NB4 (cell line): ENCODE measurements around the gene NELL2.

ENCODE experiments used
- DNase-seq: peaks from one replicate; pipeline ENCODE4 v3.0.0; 2010; ENCODE audit warnings: low read depth
- H3K4me3 ChIP-seq: one replicate; pipeline ENCODE4 v1.5.1; 2011; ENCODE audit warnings: mild to moderate bottlenecking, low read depth, low read length, moderate library complexity
- CTCF ChIP-seq: IDR thresholded peaks from one replicate; pipeline ENCODE4 v1.5.1; 2012; ENCODE audit warnings: low read depth, low read length
- MAX ChIP-seq: IDR thresholded peaks from 2 replicates; pipeline ENCODE4 v1.6.1; 2011; ENCODE audit warnings: low read depth, low read length
- MYC ChIP-seq: IDR thresholded peaks from 2 replicates; pipeline ENCODE4 v1.6.1; 2011; ENCODE audit warnings: low read depth, low read length
- POLR2A ChIP-seq: IDR thresholded peaks from 2 replicates; pipeline ENCODE4 v1.6.1; 2011; ENCODE audit warnings: mild to moderate bottlenecking; ENCODE audit not compliant: insufficient read length; ENCODE audit errors: extremely low read depth

NELL2 gene

GRCh38 chr12:44889926-44890325 is 13.8 kb upstream of the NELL2 start:
- no peak for TF ChIP-seq POLR2A
- no peak for TF ChIP-seq MYC
- no peak for TF ChIP-seq MAX
- no peak for TF ChIP-seq CTCF
- no peak for DNase-seq
- no peak overlapping the region for H3K4me3 ChIP-seq

- no peak for DNase-seq
- TF ChIP-seq MAX (no peak), MYC (no peak), POLR2A (no peak), CTCF (no peak)
- no peak overlapping the region for H3K4me3 ChIP-seq
Observed at GRCh38 chr12:44889162-44889561, 13.0 kb upstream of the NELL2 start.

GRCh38 chr12:44885902-44886301 is 9.8 kb upstream of the NELL2 start:
- H3K4me3 ChIP-seq, result no peak overlapping the region
- DNase-seq, result no peak
- TF ChIP-seq POLR2A (no peak), CTCF (no peak), MYC (no peak), MAX (no peak)

- TF ChIP-seq CTCF, result no peak
- TF ChIP-seq MAX, result no peak
- no peak for TF ChIP-seq POLR2A
- TF ChIP-seq MYC, result no peak
Observed at GRCh38 chr12:44881197-44881596, 5.1 kb upstream of the NELL2 start.

GRCh38 chr12:44876544-44877410 is 662 bp upstream of the NELL2 start:
- DNase-seq, result no peak
- no peak overlapping the region for H3K4me3 ChIP-seq
- TF ChIP-seq MAX, result no peak
- no peak for TF ChIP-seq MYC
- no peak for TF ChIP-seq CTCF
- no peak for TF ChIP-seq POLR2A

More at GRCh38 chr12:44881197-44881596, 5.1 kb upstream of the NELL2 start:
- no peak for DNase-seq
- no peak overlapping the region for H3K4me3 ChIP-seq
